ENCODE results near the gene FUT6.

GRCh38 chr19:5801796-5802619 is 37.5 kb downstream of the FUT6 start:
- TF ChIP-seq CTCF (IDR thresholded peaks at IDR 0.05) (no peak), POLR2A (IDR thresholded peaks at IDR 0.05) (no peak)
